ENCODE data around the gene ABHD3.

GRCh38 chr18:21605213-21605612, 99.4 kb downstream of the ABHD3 start:
- TF ChIP-seq POLR2AphosphoS5 (IDR thresholded peaks at IDR 0.05; ENCODE audit: borderline replicate concordance, low read depth, low read length) (no peak), EZH2 (IDR thresholded peaks at IDR 0.05) (no peak), FOXP2 (optimal IDR thresholded peaks at IDR 0.05; ENCODE audit: control extremely low read depth, extremely low read length, insufficient read depth) (no peak)
